HEK293 (cell line): ENCODE data around the gene HLA-DQA1.

Experiments
- KLF1 ChIP-seq: fragments of 450-650 bp; formaldehyde crosslinking; IDR thresholded peaks from 2 replicates; pipeline ENCODE4 v1.5.1; 2016; ENCODE audit warnings: missing biosample characterization, missing genetic modification characterization
- MZF1 ChIP-seq: fragments of 450-650 bp; formaldehyde crosslinking; IDR thresholded peaks from 2 replicates; pipeline ENCODE4 v1.5.1; 2017; ENCODE audit warnings: missing biosample characterization, missing genetic modification characterization, borderline replicate concordance
- YY1 ChIP-seq: fragments of 450-650 bp; formaldehyde crosslinking; IDR thresholded peaks from 2 replicates; pipeline ENCODE4 v1.5.1; 2018; ENCODE audit warnings: missing biosample characterization, missing genetic modification characterization
- ZBTB26 ChIP-seq: fragments of 450-650 bp; formaldehyde crosslinking; optimal IDR thresholded peaks from 2 replicates; pipeline ENCODE3; 2016; ENCODE audit warnings: missing biosample characterization, mild to moderate bottlenecking, missing genetic modification characterization
- ZNF155 ChIP-seq: fragments of 450-650 bp; formaldehyde crosslinking; IDR thresholded peaks from 2 replicates; pipeline ENCODE4 v1.5.1; 2016; ENCODE audit warnings: missing biosample characterization, missing genetic modification characterization
- ZNF248 ChIP-seq: fragments of 450-650 bp; formaldehyde crosslinking; IDR thresholded peaks from 2 replicates; pipeline ENCODE4 v1.5.1; 2017; ENCODE audit warnings: missing biosample characterization, missing genetic modification characterization
- ZNF521 ChIP-seq: fragments of 450-650 bp; formaldehyde crosslinking; IDR thresholded peaks from 2 replicates; pipeline ENCODE4 v1.5.1; 2017; ENCODE audit warnings: missing biosample characterization, mild to moderate bottlenecking, missing genetic modification characterization
- ZNF580 ChIP-seq: fragments of 450-650 bp; formaldehyde crosslinking; IDR thresholded peaks from 2 replicates; pipeline ENCODE4 v1.5.1; 2016; ENCODE audit warnings: missing biosample characterization, missing genetic modification characterization
- ZNF837 ChIP-seq: fragments of 450-650 bp; formaldehyde crosslinking; IDR thresholded peaks from 2 replicates; pipeline ENCODE4 v1.5.1; 2016; ENCODE audit warnings: missing biosample characterization, missing genetic modification characterization
- TF ChIP-seq, protein P1 (sequence below): fragments of 450-650 bp; formaldehyde crosslinking; IDR thresholded peaks from 2 replicates; pipeline ENCODE4 v1.5.1; 2016; ENCODE audit warnings: missing biosample characterization, missing genetic modification characterization
- TF ChIP-seq, protein P2 (sequence below): fragments of 450-650 bp; formaldehyde crosslinking; IDR thresholded peaks from 2 replicates; pipeline ENCODE4 v1.5.1; 2016; ENCODE audit warnings: missing biosample characterization, missing genetic modification characterization

DNA sequence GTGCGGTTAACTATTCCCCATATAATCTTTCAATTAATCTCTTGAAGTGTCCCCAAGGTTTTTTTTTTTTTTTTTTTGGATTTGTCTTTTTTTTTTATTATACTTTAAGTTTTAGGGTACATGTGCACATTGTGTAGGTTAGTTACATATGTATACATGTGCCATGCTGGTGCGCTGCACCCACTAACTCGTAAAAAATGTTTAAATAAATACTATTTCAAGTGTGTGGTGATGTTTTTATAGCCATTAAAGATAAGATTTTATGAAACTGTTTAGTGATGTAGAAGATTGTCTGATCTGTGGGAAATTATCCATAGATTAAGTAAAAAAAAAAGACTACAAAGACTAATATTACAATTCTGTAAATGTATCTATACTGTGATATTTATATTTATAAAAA is 12.6 kb upstream of the HLA-DQA1 start:
- TF ChIP-seq, protein P1, sequence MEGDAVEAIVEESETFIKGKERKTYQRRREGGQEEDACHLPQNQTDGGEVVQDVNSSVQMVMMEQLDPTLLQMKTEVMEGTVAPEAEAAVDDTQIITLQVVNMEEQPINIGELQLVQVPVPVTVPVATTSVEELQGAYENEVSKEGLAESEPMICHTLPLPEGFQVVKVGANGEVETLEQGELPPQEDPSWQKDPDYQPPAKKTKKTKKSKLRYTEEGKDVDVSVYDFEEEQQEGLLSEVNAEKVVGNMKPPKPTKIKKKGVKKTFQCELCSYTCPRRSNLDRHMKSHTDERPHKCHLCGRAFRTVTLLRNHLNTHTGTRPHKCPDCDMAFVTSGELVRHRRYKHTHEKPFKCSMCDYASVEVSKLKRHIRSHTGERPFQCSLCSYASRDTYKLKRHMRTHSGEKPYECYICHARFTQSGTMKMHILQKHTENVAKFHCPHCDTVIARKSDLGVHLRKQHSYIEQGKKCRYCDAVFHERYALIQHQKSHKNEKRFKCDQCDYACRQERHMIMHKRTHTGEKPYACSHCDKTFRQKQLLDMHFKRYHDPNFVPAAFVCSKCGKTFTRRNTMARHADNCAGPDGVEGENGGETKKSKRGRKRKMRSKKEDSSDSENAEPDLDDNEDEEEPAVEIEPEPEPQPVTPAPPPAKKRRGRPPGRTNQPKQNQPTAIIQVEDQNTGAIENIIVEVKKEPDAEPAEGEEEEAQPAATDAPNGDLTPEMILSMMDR (tag by site-specific recombination) = no peak
- TF ChIP-seq ZNF155 (tag by site-specific recombination) = no peak
- no peak for TF ChIP-seq MZF1
- TF ChIP-seq ZNF248 (tag by site-specific recombination) = no peak
- TF ChIP-seq YY1 (tag by site-specific recombination) = no peak
- TF ChIP-seq ZBTB26 = no peak
- no peak; the same call in 1 of the 2 replicates for TF ChIP-seq KLF1 (tag by site-specific recombination)
- TF ChIP-seq, protein P2, sequence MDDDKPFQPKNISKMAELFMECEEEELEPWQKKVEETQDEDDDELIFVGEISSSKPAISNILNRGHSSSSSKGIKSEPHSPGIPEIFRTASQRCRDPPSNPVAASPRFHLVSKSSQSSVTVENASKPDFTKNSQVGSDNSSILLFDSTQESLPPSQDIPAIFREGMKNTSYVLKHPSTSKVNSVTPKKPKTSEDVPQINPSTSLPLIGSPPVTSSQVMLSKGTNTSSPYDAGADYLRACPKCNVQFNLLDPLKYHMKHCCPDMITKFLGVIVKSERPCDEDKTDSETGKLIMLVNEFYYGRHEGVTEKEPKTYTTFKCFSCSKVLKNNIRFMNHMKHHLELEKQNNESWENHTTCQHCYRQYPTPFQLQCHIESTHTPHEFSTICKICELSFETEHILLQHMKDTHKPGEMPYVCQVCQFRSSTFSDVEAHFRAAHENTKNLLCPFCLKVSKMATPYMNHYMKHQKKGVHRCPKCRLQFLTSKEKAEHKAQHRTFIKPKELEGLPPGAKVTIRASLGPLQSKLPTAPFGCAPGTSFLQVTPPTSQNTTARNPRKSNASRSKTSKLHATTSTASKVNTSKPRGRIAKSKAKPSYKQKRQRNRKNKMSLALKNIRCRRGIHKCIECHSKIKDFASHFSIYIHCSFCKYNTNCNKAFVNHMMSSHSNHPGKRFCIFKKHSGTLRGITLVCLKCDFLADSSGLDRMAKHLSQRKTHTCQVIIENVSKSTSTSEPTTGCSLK (tag by site-specific recombination) = no peak
- peak; percentile 83 for TF ChIP-seq ZNF580 (tag by site-specific recombination)
- TF ChIP-seq ZNF837 = no peak
- TF ChIP-seq ZNF521 = no peak
